RWPE1 (cell line): ENCODE measurements around the gene TRPM3.

Experiments
- CTCF ChIA-PET: fragments of 350-600 bp; sonication (Branson Sonifier 250); formaldehyde crosslinking; extraction: SDS; loops from one replicate; lab custom pipeline; 2021; lab: Yijun Ruan, JAX
- POLR2A ChIA-PET: fragments of 400-600 bp; formaldehyde crosslinking; extraction: SDS; loops from one replicate; lab custom pipeline; 2020; ENCODE audit warnings: antibody characterized with exemption; ENCODE audit not compliant: low non-redundant PET; lab: Yijun Ruan, JAX
- DNase-seq: peaks from one replicate; pipeline ENCODE4 v3.0.0; 2012; ENCODE audit warnings: low spot score
- H3K27ac ChIP-seq: fragments of 450-650 bp; 2 replicates; pipeline ENCODE4 v1.5.1; 2017
- TF ChIP-seq, protein P1 (sequence below): fragments of 450-650 bp; conservative IDR thresholded peaks from 2 replicates; pipeline ENCODE4 v1.5.1; 2017; ENCODE audit warnings: low read depth, mild to moderate bottlenecking

Gene TRPM3

DNA sequence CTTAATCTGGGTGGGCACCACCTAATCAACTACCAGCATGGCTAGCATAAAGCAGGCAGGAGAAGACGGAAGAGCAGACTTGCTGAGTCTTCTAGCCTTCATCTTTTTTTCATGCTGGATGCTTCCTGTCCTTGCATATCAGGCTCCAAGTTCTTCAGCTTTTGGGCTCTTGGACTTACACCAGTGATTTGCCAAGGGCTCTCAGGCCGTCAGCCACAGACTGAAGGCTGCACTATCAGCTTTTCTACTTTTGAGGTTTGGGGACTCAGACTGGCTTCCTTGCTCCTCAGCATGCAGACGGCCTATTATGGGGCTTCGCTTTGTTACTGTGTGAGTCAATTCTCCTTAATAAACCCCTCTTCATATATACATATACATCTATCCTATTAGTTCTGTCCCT lies 180.2 kb downstream of the TRPM3 start:
- TF ChIP-seq, protein P1, sequence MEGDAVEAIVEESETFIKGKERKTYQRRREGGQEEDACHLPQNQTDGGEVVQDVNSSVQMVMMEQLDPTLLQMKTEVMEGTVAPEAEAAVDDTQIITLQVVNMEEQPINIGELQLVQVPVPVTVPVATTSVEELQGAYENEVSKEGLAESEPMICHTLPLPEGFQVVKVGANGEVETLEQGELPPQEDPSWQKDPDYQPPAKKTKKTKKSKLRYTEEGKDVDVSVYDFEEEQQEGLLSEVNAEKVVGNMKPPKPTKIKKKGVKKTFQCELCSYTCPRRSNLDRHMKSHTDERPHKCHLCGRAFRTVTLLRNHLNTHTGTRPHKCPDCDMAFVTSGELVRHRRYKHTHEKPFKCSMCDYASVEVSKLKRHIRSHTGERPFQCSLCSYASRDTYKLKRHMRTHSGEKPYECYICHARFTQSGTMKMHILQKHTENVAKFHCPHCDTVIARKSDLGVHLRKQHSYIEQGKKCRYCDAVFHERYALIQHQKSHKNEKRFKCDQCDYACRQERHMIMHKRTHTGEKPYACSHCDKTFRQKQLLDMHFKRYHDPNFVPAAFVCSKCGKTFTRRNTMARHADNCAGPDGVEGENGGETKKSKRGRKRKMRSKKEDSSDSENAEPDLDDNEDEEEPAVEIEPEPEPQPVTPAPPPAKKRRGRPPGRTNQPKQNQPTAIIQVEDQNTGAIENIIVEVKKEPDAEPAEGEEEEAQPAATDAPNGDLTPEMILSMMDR: no peak
- POLR2A ChIA-PET: no interaction called here
- no peak overlapping the region for H3K27ac ChIP-seq
- CTCF ChIA-PET: no interaction called here
- DNase-seq: no peak

DNA sequence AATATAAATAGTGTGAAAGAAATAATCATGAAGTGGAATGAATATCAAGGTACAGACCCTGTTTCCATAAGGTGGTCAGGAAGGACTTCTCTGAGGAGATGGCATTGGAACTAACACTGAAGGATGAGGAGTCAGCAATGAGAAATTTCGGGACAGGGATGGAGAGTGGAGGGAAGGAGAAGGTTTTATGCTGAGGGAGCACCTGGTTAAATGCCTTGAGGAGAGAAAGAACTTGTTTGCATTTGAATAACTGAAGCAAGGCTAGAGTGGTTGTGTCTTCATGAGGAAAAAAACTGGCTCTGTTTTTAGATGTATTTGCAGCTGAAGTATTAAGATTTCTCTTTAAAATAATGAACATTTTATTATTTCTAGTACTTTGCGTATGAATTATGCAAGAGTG lies 180.8 kb downstream of the TRPM3 start:
- no peak overlapping the region for H3K27ac ChIP-seq
- TF ChIP-seq, protein P1: no peak
- ChIA-PET CTCF (no interaction called here), POLR2A (no interaction called here)
- DNase-seq: no peak

DNA sequence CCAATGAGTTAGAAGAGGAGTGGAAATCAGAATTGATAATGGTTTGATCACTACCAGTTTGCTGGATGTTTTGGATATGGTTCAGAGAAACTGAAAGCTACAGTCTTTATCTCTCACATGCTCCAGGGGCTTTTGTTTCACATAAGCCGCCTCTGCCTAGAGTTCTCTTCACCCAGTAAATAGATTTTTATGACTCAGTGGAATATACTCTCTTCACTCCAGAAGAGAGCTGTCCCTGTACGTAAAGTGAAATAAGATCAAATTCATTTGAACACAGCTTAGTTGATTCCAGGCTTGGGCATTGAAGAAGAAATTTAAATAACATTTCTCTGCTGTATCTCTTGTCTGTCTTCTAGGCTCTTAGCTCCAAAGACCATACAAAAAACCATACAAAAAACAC lies 184.9 kb downstream of the TRPM3 start:
- no peak for DNase-seq
- ChIA-PET POLR2A (no interaction called here), CTCF (interaction anchor here (0.6 to 1.7 kb wide), 3 partner anchors 12 to 296 kb away, joined by 3 read pairs; no protein-coding TSS in a partner anchor)
- no peak overlapping the region for H3K27ac ChIP-seq
- TF ChIP-seq, protein P1: no peak

DNA sequence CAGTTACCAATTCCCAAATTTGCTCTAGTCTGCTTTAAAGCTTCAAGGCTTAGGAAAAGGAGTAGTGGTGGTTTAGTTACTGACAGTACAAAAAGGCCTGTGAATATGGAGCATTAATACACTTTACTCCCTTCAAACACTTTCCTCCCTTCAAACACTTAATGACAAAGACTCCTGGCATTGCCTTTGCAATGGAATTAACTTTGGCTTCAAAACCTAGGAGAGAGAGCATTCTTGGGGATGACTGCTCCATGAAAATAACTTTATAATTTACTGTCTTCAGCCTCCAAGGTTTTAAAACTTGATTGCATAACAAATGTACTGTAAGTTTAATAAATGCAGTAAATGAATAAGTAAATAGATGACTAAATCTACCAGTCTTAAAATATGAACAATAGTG lies 185.6 kb downstream of the TRPM3 start:
- TF ChIP-seq, protein P1: no peak
- no peak for DNase-seq
- ChIA-PET CTCF (interaction anchor here (1.3 to 1.7 kb wide), 2 partner anchors 11 to 295 kb away, joined by 3 read pairs; no protein-coding TSS in a partner anchor), POLR2A (no interaction called here)
- no peak overlapping the region for H3K27ac ChIP-seq

DNA sequence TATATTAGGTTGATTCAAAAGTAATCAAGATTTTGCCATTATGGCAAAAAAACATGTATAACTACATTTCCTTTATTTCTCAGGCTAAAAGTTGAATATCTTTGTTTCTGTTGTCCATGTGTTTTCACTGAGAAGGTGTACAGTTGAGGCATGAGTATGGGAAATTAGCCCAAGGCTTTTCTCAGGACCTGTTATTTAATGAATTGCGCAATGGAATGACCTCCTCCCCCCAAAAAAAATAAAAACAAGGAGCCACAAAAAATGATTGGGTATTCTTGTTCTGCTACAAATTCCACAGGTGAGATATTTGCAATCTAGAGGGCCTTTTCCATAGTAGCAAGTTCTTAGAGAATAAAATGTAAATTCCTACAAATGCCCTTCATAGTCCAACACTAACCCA lies 186.8 kb downstream of the TRPM3 start:
- no peak overlapping the region for H3K27ac ChIP-seq
- no peak for DNase-seq
- TF ChIP-seq, protein P1: no peak
- ChIA-PET POLR2A (no interaction called here), CTCF (no interaction called here)

DNA sequence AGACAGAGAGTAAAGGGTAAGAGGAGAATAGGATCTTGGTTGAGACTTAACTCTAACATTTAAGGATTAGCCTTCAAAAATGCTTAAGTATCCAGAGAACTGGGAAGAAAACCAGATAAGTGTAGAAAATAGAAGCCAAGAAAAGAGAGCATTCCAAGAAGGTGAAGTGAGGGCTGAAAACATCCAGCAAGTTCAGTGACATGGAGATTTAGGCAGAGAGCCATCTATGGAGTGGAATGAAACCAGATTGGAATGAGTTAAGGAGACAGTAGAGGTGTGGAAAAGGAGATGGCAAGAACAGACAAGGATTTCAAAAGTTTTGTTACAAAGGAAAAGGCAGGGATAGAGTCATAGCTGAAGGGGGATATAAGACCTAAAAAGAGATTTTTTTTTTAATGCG lies 188.1 kb downstream of the TRPM3 start:
- TF ChIP-seq, protein P1: no peak
- POLR2A ChIA-PET: no interaction called here
- CTCF ChIA-PET: interaction anchor here (1.0 kb wide), 1 partner anchor 9 kb away, joined by 3 read pairs; no protein-coding TSS in a partner anchor

DNA sequence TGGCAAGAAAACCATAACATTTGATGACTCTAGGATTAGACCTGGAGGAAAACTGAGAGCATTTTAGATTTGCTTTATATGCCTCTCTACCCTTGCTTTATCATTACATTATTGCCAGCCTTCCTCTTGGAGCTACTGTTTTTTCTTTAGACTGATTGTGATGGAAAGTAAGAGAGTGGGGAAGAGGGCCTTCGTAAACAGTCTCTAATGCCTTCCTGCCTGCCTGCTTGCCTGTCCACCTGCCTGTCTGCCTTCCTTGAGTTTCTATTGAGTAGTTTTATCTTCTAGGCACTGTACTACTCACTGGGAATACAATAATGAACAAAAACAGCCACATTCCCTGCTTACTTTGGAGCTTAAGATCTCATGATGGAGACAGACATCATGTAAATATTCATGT lies 189.3 kb downstream of the TRPM3 start:
- H3K27ac ChIP-seq: no peak overlapping the region
- ChIA-PET CTCF (no interaction called here), POLR2A (no interaction called here)
- DNase-seq: no peak
- TF ChIP-seq, protein P1: no peak

More for the DNA sequence above, 188.1 kb downstream of the TRPM3 start:
- no peak overlapping the region for H3K27ac ChIP-seq
- no peak for DNase-seq
